Forelimb muscle (tissue), 1 donor: ENCODE results near the gene TAC4. TPM values are rescaled to one million over a fixed set of nuclear protein-coding genes. Genes with fewer than 3 reads are reported as not detected.
A peak's percentile ranks its signal among the peaks of the same experiment; 100 is the strongest.

Experiments
- DNase-seq: peaks from one replicate; pipeline ENCODE4 v3.0.0-alpha.2; 2013; ENCODE audit warnings: low read depth
- polyA plus RNA-seq: library from polyadenylated mRNA; unstranded; fragments of 120-200 nt; gene quantifications from one replicate; pipeline ENCODE4 v1.2.1, GENCODE V29; 2013; ENCODE audit not compliant: insufficient read length

TAC4 gene
- 1.8 TPM for polyA plus RNA-seq

DNA sequence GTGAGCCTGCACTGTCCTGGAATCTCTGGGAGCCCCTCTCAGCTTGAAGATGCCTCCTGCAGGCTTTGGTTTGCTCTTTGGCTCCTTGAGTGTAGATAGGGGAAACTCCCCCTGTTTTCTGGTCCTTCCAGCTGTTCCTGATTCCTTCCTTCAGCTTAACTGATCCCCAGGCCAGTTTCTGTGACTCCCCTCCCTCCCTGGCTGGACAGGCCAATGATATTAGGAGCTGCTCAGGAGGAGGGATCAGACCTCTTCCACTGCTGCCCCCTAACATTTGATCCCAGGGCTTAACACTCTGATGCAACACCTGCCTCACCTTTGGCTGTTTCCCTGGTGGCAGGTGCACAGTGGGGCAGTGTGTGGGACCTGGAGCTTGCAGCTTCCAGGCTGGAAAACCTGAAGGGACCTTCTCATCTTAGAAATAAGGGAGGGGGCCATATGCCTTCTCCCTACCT, at the start of gene TAC4:
Gene TAC4, minus strand, starts transcription at position 51 of the 455 bp plus-strand sequence. CDS start 52 bp downstream, outside the sequence.
- no peak for DNase-seq

- DNase-seq: no peak
Observed at GRCh38 chr17:49896860-49897259, 49.0 kb upstream of the TAC4 start.

DNA sequence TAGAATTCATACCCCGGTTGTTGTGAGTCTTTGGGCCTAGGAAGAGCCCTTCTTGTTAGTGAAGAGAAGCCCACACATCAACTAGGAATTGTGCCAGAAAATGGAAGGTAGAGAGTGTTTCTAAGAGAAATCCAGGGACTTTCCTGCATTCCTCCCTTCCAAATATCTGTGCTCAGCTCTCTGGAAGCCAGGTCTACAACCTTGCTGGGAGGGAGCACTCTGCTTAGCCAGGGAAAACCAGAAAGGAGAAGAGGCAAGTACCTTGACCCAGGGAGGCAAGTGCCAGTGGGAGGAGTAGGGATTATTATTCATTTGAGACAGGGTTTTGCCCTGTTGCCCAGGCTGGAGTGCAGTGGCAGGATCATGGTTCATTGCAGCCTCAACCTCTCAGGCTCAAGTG, 48.4 kb upstream of the TAC4 start:
- no peak for DNase-seq

DNA sequence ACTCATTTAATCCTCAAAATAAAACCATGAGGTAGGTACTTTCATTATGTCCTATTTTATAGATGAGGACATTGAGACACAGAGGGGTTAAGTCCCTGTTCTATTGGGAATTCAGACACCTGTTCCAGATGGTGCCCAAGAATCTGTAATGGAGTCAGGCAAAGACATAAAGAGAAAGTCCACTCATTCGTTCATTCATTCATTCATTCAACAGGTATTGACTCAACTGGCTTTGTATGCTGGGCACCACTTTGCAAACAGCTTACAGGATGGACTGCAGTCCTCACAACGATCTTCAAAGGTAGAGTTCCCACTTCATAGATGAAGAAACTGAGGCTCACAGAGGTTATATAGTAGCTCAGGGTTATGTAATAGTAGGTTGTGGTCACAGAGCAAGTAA, 47.9 kb upstream of the TAC4 start:
- no peak for DNase-seq

- DNase-seq: no peak
Observed at GRCh38 chr17:49894761-49895160, 46.9 kb upstream of the TAC4 start.

- no peak for DNase-seq
Observed at GRCh38 chr17:49891694-49892389, 44.0 kb upstream of the TAC4 start.

- no peak for DNase-seq
Observed at GRCh38 chr17:49891271-49891670, 43.4 kb upstream of the TAC4 start.

GRCh38 chr17:49890852-49891251, 43.0 kb upstream of the TAC4 start:
- no peak for DNase-seq

- DNase-seq: peak; percentile 9
Observed at GRCh38 chr17:49890077-49890821, 42.4 kb upstream of the TAC4 start.

DNA sequence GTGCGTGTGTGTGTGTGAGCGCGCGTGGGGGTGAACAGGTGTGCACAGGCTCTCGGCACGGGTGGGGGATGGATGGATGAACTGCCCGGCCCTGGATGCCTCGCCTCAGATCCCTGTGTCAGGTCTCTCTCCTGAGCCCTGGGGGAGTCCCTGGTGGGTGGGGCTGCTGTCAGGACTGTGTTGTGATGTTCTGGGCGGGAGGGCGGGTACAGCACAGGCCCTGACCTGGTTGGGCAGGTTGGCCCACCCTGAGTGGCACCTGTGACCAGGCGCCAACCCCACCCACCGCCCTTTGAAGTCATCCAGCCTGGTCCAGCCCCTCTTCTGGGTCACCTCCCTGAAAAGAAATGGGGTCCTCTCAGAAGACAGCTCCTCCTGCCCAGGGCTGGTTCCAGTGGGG, 41.6 kb upstream of the TAC4 start:
- DNase-seq: no peak

GRCh38 chr17:49887744-49888360, 40.0 kb upstream of the TAC4 start:
- DNase-seq: no peak

DNA sequence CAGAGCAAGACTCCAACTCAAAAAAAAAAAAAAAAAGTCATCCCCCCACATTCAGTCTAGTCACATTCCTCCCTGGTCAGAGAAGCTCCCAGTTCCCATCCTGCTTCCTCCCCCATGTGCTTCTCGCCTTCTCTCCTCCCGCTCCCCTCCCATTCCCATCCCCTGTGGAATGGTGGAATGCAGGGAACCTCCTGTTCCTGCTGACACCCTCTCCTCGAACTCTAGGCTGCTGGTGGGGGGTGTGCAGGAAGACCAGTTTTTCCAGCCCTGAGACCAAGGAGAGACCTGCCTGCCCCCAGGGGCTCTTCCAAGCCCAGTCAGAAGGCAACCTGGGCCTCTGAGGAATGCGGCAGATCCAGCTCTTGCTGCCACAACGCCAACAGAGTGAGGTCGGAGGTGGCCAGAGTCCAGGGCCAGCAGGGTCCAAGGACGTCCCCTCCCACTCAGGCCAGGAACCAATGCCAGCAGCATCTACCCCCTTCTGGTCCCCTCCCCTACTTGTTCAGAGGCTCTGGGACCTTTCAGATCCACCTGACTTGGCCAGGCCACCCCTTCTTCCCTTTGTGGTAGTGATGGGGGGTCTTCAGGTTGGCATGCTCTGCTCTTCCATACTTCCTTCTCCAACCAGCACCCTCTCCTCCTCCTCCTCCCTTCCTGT, 39.3 kb upstream of the TAC4 start:
- no peak for DNase-seq

GRCh38 chr17:49886036-49886435, 38.2 kb upstream of the TAC4 start:
- DNase-seq: no peak

GRCh38 chr17:49882434-49882833, 34.6 kb upstream of the TAC4 start:
- no peak for DNase-seq

- DNase-seq: no peak
Observed at GRCh38 chr17:49881054-49881402, 33.2 kb upstream of the TAC4 start.

- no peak for DNase-seq
Observed at GRCh38 chr17:49880291-49881053, 32.6 kb upstream of the TAC4 start.

DNA sequence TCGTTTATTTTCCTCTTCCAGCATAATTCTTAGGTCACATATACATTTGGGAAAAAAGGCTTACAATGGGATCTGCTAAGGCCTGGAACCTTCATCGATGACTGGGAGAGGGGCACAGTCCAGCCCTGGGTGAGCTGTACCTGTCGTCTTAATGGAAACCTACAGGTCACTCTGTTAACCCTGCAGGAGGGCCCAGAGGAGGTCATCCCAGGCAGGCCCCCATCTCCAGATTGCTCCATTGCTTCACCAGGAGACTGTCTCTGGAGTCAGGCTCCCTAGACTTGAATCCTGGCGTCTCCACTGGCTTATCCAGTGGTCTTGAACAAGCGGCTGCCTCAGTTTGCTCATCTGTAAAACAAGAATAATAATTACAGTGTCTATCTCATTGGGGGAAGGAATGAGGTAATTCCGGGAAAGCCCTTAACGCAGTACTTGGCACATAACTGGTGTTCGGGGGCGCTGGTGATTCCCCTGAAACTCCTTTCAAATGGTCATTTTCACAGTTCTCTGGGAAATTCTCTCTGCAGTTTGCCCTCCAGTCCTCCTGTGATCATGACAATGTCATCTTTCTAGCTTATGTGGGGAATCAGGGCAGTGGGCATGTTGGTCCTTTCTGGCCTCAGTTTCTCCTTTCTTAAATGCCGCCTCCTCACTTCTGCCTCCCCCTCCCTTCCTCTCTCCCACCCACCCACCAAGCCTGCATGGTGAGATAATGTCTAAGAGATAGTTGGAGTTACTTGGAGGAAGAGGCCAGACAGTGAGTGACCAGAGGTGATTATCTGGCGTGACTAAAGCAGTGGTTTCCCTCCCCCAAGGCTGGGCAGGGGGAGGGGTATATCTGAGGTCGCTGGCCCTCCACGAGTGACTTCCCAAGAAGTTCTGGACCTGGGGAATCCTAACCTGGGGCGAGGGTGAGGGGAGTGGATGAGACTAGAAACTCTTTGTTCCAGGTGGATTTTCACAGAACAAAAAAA, 31.3 kb upstream of the TAC4 start:
- DNase-seq: no peak

DNA sequence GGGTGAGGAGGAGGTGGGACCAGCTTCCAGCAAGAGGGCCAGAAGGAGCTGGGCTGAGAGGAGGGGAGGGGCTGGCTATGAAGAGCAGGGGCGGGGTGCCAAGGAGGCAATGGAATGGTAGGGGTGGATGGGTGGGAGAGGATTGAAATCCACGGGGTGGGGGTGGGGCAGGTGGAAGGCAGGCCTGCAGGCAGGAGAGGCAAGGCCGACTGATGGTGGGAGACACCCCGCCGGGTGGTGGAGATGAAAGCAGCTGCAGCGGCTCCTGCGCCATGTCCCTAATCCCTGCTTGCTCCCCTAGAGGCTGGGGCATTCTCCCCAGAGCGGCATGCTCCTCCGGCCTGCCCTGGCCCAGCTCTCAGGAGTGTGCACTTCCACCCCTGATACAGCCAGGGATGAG, 27.8 kb upstream of the TAC4 start:
- DNase-seq: no peak

GRCh38 chr17:49874911-49875310, 27.0 kb upstream of the TAC4 start:
- DNase-seq: no peak

GRCh38 chr17:49873926-49874325, 26.1 kb upstream of the TAC4 start:
- DNase-seq: no peak
